DMS153 treated with DMSO at 0.1 percent for 48 hours (cell line): ENCODE data around the gene PAFAH1B2.

Experiments
- DNase-seq: peaks from one replicate; lab custom pipeline; 2025; ENCODE audit not compliant: unreplicated experiment; lab: John Stamatoyannopoulos, UW

The PAFAH1B2 gene

GRCh38 chr11:117220568-117220967, 76.5 kb downstream of the PAFAH1B2 start:
- DNase-seq = no peak

- no peak for DNase-seq
These were observed 77.1 kb downstream of the PAFAH1B2 start for GRCh38 chr11:117220999-117221774.

GRCh38 chr11:117221775-117222517, 77.9 kb downstream of the PAFAH1B2 start:
- DNase-seq = peak; percentile 44

GRCh38 chr11:117222991-117223740, 79.1 kb downstream of the PAFAH1B2 start:
- no peak for DNase-seq

- DNase-seq = no peak
These were observed 79.9 kb downstream of the PAFAH1B2 start for GRCh38 chr11:117223741-117224689.

GRCh38 chr11:117225553-117226170, 81.6 kb downstream of the PAFAH1B2 start:
- no peak for DNase-seq
